HuH-7 (cell line): ENCODE results near the gene ANKS1B.

Experiments
- DNase-seq: peaks from one replicate; pipeline ENCODE4 v3.0.0; 2011; ENCODE audit warnings: low spot score

ANKS1B gene

GRCh38 chr12:99122959-99123358, 861.8 kb downstream of the ANKS1B start:
- no peak for DNase-seq

GRCh38 chr12:99122496-99122895, 862.2 kb downstream of the ANKS1B start:
- DNase-seq = no peak

GRCh38 chr12:99121546-99121945, 863.2 kb downstream of the ANKS1B start:
- no peak for DNase-seq

GRCh38 chr12:99119943-99120342, 864.8 kb downstream of the ANKS1B start:
- DNase-seq = no peak

GRCh38 chr12:99119449-99119848, 865.3 kb downstream of the ANKS1B start:
- DNase-seq = no peak

- no peak for DNase-seq
These were observed 873.1 kb downstream of the ANKS1B start for GRCh38 chr12:99111600-99111999.

GRCh38 chr12:99110868-99111267, 873.9 kb downstream of the ANKS1B start:
- no peak for DNase-seq

GRCh38 chr12:99110212-99110611, 874.5 kb downstream of the ANKS1B start:
- DNase-seq = no peak

GRCh38 chr12:99108924-99109323, 875.8 kb downstream of the ANKS1B start:
- DNase-seq = no peak

- no peak for DNase-seq
These were observed 885.0 kb downstream of the ANKS1B start for GRCh38 chr12:99099786-99100185.

- DNase-seq = no peak
These were observed 887.6 kb downstream of the ANKS1B start for GRCh38 chr12:99097171-99097570.

GRCh38 chr12:99093166-99093565, 891.6 kb downstream of the ANKS1B start:
- DNase-seq = no peak

- no peak for DNase-seq
These were observed 892.5 kb downstream of the ANKS1B start for GRCh38 chr12:99092100-99092851.

- DNase-seq = no peak
These were observed 897.5 kb downstream of the ANKS1B start for GRCh38 chr12:99087278-99087677.

- no peak for DNase-seq
These were observed 904.9 kb downstream of the ANKS1B start for GRCh38 chr12:99079811-99080210.

GRCh38 chr12:99068993-99069747, 915.6 kb downstream of the ANKS1B start:
- no peak for DNase-seq

GRCh38 chr12:99067171-99067785, 917.5 kb downstream of the ANKS1B start:
- no peak for DNase-seq

- no peak for DNase-seq
These were observed 918.0 kb downstream of the ANKS1B start for GRCh38 chr12:99066726-99067125.

- no peak for DNase-seq
These were observed 921.6 kb downstream of the ANKS1B start for GRCh38 chr12:99063182-99063581.

GRCh38 chr12:99059824-99060511, 924.8 kb downstream of the ANKS1B start:
- no peak for DNase-seq

- no peak for DNase-seq
These were observed 927.1 kb downstream of the ANKS1B start for GRCh38 chr12:99057670-99058069.

- no peak for DNase-seq
These were observed 928.5 kb downstream of the ANKS1B start for GRCh38 chr12:99056186-99056585.
